Measurements from ENCODE around the gene SLC16A14.

GRCh38 chr2:230007931-230008707, 60.6 kb downstream of the SLC16A14 start:
- no peak for TF ChIP-seq POLR2A (IDR thresholded peaks at IDR 0.05)
- TF ChIP-seq, protein P1, sequence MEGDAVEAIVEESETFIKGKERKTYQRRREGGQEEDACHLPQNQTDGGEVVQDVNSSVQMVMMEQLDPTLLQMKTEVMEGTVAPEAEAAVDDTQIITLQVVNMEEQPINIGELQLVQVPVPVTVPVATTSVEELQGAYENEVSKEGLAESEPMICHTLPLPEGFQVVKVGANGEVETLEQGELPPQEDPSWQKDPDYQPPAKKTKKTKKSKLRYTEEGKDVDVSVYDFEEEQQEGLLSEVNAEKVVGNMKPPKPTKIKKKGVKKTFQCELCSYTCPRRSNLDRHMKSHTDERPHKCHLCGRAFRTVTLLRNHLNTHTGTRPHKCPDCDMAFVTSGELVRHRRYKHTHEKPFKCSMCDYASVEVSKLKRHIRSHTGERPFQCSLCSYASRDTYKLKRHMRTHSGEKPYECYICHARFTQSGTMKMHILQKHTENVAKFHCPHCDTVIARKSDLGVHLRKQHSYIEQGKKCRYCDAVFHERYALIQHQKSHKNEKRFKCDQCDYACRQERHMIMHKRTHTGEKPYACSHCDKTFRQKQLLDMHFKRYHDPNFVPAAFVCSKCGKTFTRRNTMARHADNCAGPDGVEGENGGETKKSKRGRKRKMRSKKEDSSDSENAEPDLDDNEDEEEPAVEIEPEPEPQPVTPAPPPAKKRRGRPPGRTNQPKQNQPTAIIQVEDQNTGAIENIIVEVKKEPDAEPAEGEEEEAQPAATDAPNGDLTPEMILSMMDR (IDR thresholded peaks at IDR 0.05): peak; percentile 54 to 84 (median 75)
- TF ChIP-seq POLR2AphosphoS5 (IDR thresholded peaks at IDR 0.05): no peak
